AG09309 (cell line): ENCODE data around the gene MGAT5.

Source experiments
- DNase-seq: peaks from one replicate; pipeline ENCODE4 v3.0.0-alpha.2; 2010; ENCODE audit warnings: low read depth
- H3K4me3 ChIP-seq: 2 replicates; pipeline ENCODE4 v1.5.1; 2011; ENCODE audit warnings: mild to moderate bottlenecking, low read depth, low read length, moderate library complexity; ENCODE audit not compliant: control insufficient read depth
- TF ChIP-seq, protein P1 (sequence below): IDR thresholded peaks from 2 replicates; pipeline ENCODE4 v1.5.1; 2011; ENCODE audit warnings: mild to moderate bottlenecking, low read depth, low read length, inconsistent platforms; ENCODE audit not compliant: insufficient read depth, control insufficient read depth; ENCODE audit errors: missing control alignments

The MGAT5 gene

GRCh38 chr2:134366359-134366758 is 112.5 kb downstream of the MGAT5 start:
- H3K4me3 ChIP-seq = no peak overlapping the region
- no peak for DNase-seq
- TF ChIP-seq, protein P1, sequence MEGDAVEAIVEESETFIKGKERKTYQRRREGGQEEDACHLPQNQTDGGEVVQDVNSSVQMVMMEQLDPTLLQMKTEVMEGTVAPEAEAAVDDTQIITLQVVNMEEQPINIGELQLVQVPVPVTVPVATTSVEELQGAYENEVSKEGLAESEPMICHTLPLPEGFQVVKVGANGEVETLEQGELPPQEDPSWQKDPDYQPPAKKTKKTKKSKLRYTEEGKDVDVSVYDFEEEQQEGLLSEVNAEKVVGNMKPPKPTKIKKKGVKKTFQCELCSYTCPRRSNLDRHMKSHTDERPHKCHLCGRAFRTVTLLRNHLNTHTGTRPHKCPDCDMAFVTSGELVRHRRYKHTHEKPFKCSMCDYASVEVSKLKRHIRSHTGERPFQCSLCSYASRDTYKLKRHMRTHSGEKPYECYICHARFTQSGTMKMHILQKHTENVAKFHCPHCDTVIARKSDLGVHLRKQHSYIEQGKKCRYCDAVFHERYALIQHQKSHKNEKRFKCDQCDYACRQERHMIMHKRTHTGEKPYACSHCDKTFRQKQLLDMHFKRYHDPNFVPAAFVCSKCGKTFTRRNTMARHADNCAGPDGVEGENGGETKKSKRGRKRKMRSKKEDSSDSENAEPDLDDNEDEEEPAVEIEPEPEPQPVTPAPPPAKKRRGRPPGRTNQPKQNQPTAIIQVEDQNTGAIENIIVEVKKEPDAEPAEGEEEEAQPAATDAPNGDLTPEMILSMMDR = no peak

DNA sequence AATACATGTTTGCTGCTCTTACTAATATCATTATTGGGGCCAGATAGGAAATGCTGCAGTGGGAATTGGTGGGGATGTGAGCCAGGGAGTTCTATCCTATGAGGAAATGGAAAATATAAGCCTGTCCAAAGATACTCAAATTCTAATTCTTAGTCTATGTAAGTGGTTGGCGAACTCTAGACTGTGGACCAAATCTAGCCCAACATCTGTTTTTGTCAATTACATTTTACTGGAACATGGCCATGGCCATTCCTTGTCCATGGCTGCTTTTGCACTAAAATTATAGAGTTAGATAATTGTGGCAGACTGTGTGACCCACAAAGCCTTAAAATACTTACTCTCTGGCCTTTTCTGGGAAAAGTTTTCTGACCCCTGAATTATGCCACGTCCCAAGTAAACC is 113.3 kb downstream of the MGAT5 start:
- H3K4me3 ChIP-seq = no peak overlapping the region
- TF ChIP-seq, protein P1 = no peak
- no peak for DNase-seq

GRCh38 chr2:134368009-134368817 is 114.3 kb downstream of the MGAT5 start:
- TF ChIP-seq, protein P1 = no peak
- H3K4me3 ChIP-seq = no peak overlapping the region
- DNase-seq = no peak

GRCh38 chr2:134369220-134369902 is 115.5 kb downstream of the MGAT5 start:
- no peak for DNase-seq
- TF ChIP-seq, protein P1 = no peak
- H3K4me3 ChIP-seq = no peak overlapping the region

DNA sequence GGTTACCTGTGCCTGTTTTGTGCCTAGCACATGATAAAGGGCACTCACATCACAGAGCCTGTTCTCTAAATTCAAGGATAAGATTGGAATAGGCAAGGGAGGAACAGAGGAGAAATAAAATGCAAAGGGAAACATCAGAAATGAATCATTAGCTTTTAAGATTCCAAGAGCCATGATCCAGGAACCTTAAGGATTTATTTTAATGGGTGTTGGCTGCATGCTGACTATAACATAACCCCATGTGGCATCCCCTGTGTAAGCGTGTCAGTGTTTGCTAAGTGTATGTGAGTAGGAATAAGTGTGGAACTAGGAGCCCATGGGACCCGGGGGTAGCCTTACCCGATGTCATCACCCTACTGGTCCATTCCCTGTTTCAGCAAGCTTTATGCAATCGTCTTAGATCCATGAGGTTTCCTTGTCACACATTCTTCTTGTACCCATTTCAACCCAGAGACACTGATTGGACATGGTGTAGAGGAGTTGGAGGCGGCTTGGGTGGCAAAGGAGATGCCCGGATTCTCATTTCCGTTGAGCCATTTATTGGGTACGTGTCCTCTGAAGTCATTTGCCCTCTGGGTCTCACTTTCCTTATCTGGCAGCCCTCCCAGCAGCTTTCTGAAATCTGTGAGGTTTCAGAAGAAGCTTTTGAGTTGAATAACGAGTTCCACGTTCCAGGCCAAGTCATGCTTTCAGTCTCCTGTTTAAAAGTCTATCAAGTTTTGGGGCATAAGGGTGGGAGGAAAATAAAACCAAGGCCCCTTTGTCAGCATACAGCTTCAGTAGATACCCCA is 117.0 kb downstream of the MGAT5 start:
- TF ChIP-seq, protein P1 = no peak
- DNase-seq = no peak
- H3K4me3 ChIP-seq = no peak overlapping the region

- H3K4me3 ChIP-seq = no peak overlapping the region
- peak; percentile 14 for DNase-seq
- TF ChIP-seq, protein P1 = no peak
Measured at GRCh38 chr2:134372141-134372540, 118.3 kb downstream of the MGAT5 start.
